SK-N-MC (cell line): ENCODE data around the gene OR2H1.

Experiments used
- DNase-seq: peaks from one replicate; pipeline ENCODE4 v3.0.0-alpha.2; 2011; ENCODE audit warnings: low read depth, low spot score
- H3K27ac ChIP-seq: fragments of 200-600 bp; sonication (generic); 2 replicates; pipeline ENCODE4 v1.5.1; 2016; ENCODE audit warnings: mixed run types
- H3K36me3 ChIP-seq: fragments of 200-600 bp; sonication (generic); 2 replicates; pipeline ENCODE4 v1.6.1; 2017; ENCODE audit warnings: antibody characterized with exemption, low read length, mixed read lengths; ENCODE audit not compliant: insufficient read depth
- H3K4me3 ChIP-seq: fragments of 200-600 bp; sonication (generic); 2 replicates; pipeline ENCODE4 v1.5.1; 2016
- H3K9ac ChIP-seq: fragments of 200-600 bp; sonication (generic); 2 replicates; pipeline ENCODE4 v1.8.0; 2017; ENCODE audit warnings: mixed run types, mixed read lengths; ENCODE audit not compliant: insufficient read length
- H3K9me3 ChIP-seq: fragments of 200-600 bp; sonication (generic); 2 replicates; pipeline ENCODE4 v1.6.1; 2017; ENCODE audit warnings: low read depth, mild to moderate bottlenecking, antibody characterized with exemption, low read length, moderate library complexity, mixed read lengths
- EZH2 ChIP-seq: fragments of 200-600 bp; sonication (generic); IDR thresholded peaks from one replicate; pipeline ENCODE4 v1.6.1; 2017; ENCODE audit warnings: antibody characterized with exemption
- FOXP2 ChIP-seq: optimal IDR thresholded peaks from 2 replicates; pipeline ENCODE3; 2011; ENCODE audit warnings: mild to moderate bottlenecking, moderate library complexity; ENCODE audit not compliant: insufficient read depth; ENCODE audit errors: extremely low read length, control extremely low read depth
- POLR2AphosphoS5 ChIP-seq: IDR thresholded peaks from 2 replicates; pipeline ENCODE4 v1.6.1; 2012; ENCODE audit warnings: mild to moderate bottlenecking, low read depth, low read length, borderline replicate concordance

The OR2H1 gene

GRCh38 chr6:29490552-29490951 is 33.6 kb downstream of the OR2H1 start:
- no peak for TF ChIP-seq POLR2AphosphoS5
- Histone ChIP-seq H3K36me3 (no peaks in the 10 kb centered on the region), H3K4me3 (no peak overlapping the region), H3K27ac (no peak overlapping the region), H3K9ac (no peak overlapping the region), H3K9me3 (no peaks in the 10 kb centered on the region)
- no peak for DNase-seq

- Histone ChIP-seq H3K27ac (no peak overlapping the region), H3K4me3 (no peak overlapping the region), H3K9ac (no peak overlapping the region), H3K9me3 (no peaks in the 10 kb centered on the region), H3K36me3 (no peaks in the 10 kb centered on the region)
- no peak for DNase-seq
- no peak for TF ChIP-seq FOXP2
- TF ChIP-seq POLR2AphosphoS5, result no peak
- no peak for TF ChIP-seq EZH2
These were observed 34.6 kb downstream of the OR2H1 start for GRCh38 chr6:29491574-29491973.

DNA sequence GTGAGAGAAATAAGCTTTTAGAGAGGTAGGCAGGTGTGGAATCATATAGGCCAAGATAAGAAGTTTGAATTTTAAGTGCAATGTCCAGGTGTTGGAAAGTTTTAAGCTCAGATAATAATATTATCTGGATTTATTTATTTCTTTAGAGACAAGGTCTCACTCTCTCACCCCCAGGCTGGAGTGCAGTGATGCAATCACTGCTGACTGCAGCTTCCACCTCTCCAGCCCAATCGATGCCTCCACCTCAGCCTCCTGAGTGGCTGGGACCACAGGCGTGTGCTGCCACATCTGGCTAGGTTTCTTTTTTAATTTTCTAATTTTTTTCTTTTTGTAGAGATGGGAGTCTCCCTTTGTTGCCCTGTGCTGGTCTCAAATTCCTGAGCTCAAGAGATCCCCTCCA is 36.3 kb downstream of the OR2H1 start:
- H3K9me3 ChIP-seq, result no peaks in the 10 kb centered on the region
- no peak overlapping the region for H3K27ac ChIP-seq
- no peaks in the 10 kb centered on the region for H3K36me3 ChIP-seq
- no peak overlapping the region for H3K4me3 ChIP-seq
- no peak for DNase-seq
- H3K9ac ChIP-seq, result no peak overlapping the region
- no peak for TF ChIP-seq POLR2AphosphoS5
- no peak for TF ChIP-seq FOXP2
- TF ChIP-seq EZH2, result no peak

DNA sequence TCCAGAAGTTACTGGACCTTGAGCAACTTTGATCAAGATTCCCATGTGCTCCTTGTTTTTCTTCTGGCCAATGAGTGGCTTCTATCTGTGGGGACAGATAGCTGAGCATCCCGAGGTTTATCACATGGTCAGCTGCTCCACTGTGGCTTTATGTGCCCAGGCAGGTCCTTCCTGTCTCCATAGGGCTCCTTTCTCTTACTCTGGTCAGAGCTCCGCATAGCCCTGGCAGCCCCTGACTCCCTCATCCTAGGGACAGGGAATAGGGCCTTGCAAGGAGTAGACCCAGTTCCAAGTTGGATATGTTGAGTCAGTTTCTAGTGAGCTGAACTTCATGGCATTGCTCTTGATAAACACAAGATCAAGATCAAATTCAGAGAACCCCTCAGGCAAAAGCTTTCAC is 37.2 kb downstream of the OR2H1 start:
- Histone ChIP-seq H3K36me3 (no peaks in the 10 kb centered on the region), H3K27ac (no peak overlapping the region), H3K4me3 (no peak overlapping the region), H3K9me3 (no peaks in the 10 kb centered on the region), H3K9ac (no peak overlapping the region)
- TF ChIP-seq POLR2AphosphoS5 (no peak), FOXP2 (no peak), EZH2 (no peak)
- no peak for DNase-seq

DNA sequence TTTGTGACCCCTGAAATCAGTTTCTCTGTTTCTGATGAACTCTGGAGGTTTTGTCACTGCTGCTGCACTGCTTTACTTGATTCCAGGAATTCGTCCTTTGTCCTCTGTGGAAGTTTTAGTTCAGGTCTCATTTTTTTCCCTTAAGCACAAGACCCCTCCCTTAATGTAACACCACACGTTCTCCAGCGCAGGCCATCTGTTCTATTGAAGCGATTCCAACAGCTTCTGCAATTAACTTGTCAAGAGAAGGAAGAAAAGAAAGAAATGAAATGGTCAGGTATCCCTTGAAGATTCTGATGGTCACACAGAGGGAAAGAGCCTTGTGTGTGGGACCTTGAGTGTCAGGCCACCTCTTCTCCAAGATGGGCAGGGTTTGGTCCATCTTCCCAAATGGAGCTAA is 38.6 kb downstream of the OR2H1 start:
- TF ChIP-seq POLR2AphosphoS5, result no peak
- no peak for TF ChIP-seq EZH2
- no peak for TF ChIP-seq FOXP2
- Histone ChIP-seq H3K27ac (no peak overlapping the region), H3K36me3 (no peaks in the 10 kb centered on the region), H3K4me3 (no peak overlapping the region), H3K9ac (no peak overlapping the region), H3K9me3 (no peaks in the 10 kb centered on the region)
- no peak for DNase-seq

DNA sequence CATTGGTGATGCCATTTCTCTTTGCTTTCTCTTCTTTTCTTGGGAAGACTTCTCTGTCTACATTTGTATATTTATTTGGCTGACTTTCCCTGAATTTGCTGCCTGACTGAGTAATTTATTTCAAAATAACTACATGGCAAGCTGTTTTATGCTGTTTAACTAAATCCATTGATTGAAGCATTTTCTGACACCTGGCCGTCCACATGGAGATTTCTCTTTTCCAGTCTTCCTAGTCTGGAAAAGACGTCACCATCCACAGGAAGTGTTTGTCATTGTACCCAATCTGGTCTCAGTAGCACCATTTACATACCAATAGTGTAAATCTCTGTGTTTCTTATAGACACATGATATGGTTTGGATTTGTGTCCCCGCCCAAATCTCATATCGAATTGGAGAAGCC is 40.0 kb downstream of the OR2H1 start:
- TF ChIP-seq EZH2, result no peak
- TF ChIP-seq POLR2AphosphoS5, result no peak
- TF ChIP-seq FOXP2, result no peak
- Histone ChIP-seq H3K36me3 (no peaks in the 10 kb centered on the region), H3K4me3 (no peak overlapping the region), H3K9ac (no peak overlapping the region), H3K9me3 (no peaks in the 10 kb centered on the region), H3K27ac (no peak overlapping the region)
- DNase-seq, result no peak

GRCh38 chr6:29499704-29500103 is 42.7 kb downstream of the OR2H1 start:
- no peak for DNase-seq
- Histone ChIP-seq H3K4me3 (no peak overlapping the region), H3K27ac (no peak overlapping the region), H3K9me3 (no peaks in the 10 kb centered on the region), H3K9ac (no peak overlapping the region), H3K36me3 (no peaks in the 10 kb centered on the region)
- TF ChIP-seq FOXP2 (no peak), POLR2AphosphoS5 (no peak), EZH2 (no peak)

DNA sequence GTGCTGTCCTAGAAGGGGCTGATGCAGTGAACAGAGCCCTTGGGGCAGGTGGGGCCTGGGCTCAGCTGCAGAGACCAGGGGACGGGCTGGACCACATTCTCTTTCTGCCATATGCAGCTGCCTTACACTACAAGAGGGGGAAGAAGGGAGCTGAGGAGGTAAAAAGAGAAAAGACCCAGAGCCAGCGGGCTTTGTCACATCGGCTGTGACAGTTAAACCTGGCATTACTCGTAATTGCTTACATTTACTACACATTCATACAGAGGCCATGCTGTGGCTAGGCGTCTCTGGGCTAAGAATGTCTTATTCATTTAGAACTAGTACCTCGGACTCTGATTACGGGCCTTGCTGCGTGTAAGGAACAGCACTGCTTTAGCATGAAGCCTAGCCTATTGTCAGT is 43.6 kb downstream of the OR2H1 start:
- Histone ChIP-seq H3K9me3 (no peaks in the 10 kb centered on the region), H3K4me3 (no peak overlapping the region), H3K9ac (no peak overlapping the region), H3K27ac (no peak overlapping the region), H3K36me3 (no peaks in the 10 kb centered on the region)
- TF ChIP-seq POLR2AphosphoS5 (no peak), EZH2 (no peak), FOXP2 (no peak)
- no peak for DNase-seq

GRCh38 chr6:29501106-29501505 is 44.2 kb downstream of the OR2H1 start:
- TF ChIP-seq EZH2 (no peak), POLR2AphosphoS5 (no peak), FOXP2 (no peak)
- Histone ChIP-seq H3K4me3 (no peak overlapping the region), H3K9me3 (no peaks in the 10 kb centered on the region), H3K27ac (no peak overlapping the region), H3K36me3 (no peaks in the 10 kb centered on the region), H3K9ac (no peak overlapping the region)
- no peak for DNase-seq
